ENCODE data around the gene ARHGEF38.

- TF ChIP-seq CTCF (IDR thresholded peaks at IDR 0.05) (peak in 5 of 6 experiments; percentile 35 to 63 (median 56)), POLR2A (IDR thresholded peaks at IDR 0.05) (no peak)
Measured at GRCh38 chr4:105520819-105521790, 31.3 kb upstream of the ARHGEF38 start.
